A549 (cell line): ENCODE measurements around the gene NKIRAS2. TPM values are rescaled to one million over a fixed set of nuclear protein-coding genes. Genes with fewer than 3 reads are reported as not detected.

Experiments
- ATAC-seq, 2 experiments: fragments of 200-7000 bp in 1 of 2; fragments of >200 bp in 1 of 2; cut with Nextera tagmentation in 1 of 2; cut with Tn5 transposase in 1 of 2; 3 replicates each; pipeline versions ENCODE4 v1.8.0 to v1.9.1; 2018 to 2020; ENCODE audit warnings: mild to moderate bottlenecking in 1 of 2, moderate library complexity in 1 of 2
- CTCF ChIA-PET: fragments of 300-600 bp; sonication (Branson Sonifier 250); formaldehyde crosslinking; extraction: SDS; loops from one replicate; lab custom pipeline; 2021; ENCODE audit warnings: antibody characterized with exemption, inconsistent platforms; lab: Yijun Ruan, JAX
- POLR2A ChIA-PET: fragments of 350-600 bp; formaldehyde crosslinking; extraction: SDS; loops from one replicate; lab custom pipeline; 2021; ENCODE audit warnings: antibody characterized with exemption, inconsistent platforms; lab: Yijun Ruan, JAX
- DNase-seq, 2 experiments: peaks; one replicate each; pipeline versions ENCODE4 v3.0.0 to v3.0.0-alpha.2; 2011 to 2016; ENCODE audit warnings: low read depth in 1 of 2, low spot score in 1 of 2
- FAIRE-seq: peaks from 2 replicates; lab custom pipeline; 2011; peaks lifted over from hg19 to GRCh38; lab: Jason Lieb, UNC
- H3K27ac ChIP-seq, 2 experiments: fragments of >200 bp; sonication (Bioruptor Twin); formaldehyde crosslinking; 3 replicates each; pipeline ENCODE4 v1.5.1; 2016 to 2017
- H3K4me1 ChIP-seq: fragments of >200 bp; sonication (Bioruptor Twin); formaldehyde crosslinking; 3 replicates; pipeline ENCODE4 v1.6.1; 2016
- H3K4me2 ChIP-seq: fragments of >200 bp; sonication (Bioruptor Twin); formaldehyde crosslinking; 3 replicates; pipeline ENCODE4 v1.6.1; 2016
- H3K4me3 ChIP-seq: fragments of >200 bp; sonication (Bioruptor Twin); formaldehyde crosslinking; 3 replicates; pipeline ENCODE4 v1.5.1; 2016
- H3K9me3 ChIP-seq: fragments of >200 bp; sonication (Bioruptor Twin); formaldehyde crosslinking; 3 replicates; pipeline ENCODE4 v1.6.1; 2016
- BHLHE40 ChIP-seq: IDR thresholded peaks from 2 replicates; pipeline ENCODE4 v1.6.1; 2012; ENCODE audit warnings: low read depth, low read length, inconsistent platforms
- CBX2 ChIP-seq: fragments of 200-600 bp; sonication (generic); IDR thresholded peaks from 2 replicates; pipeline ENCODE4 v1.6.1; 2016; ENCODE audit warnings: low read depth, mild to moderate bottlenecking, borderline replicate concordance
- CBX8 ChIP-seq: fragments of 200-600 bp; sonication (generic); IDR thresholded peaks from 2 replicates; pipeline ENCODE4 v1.6.1; 2016
- EHF ChIP-seq: fragments of 250-450 bp; sonication (Bioruptor Pico); IDR thresholded peaks from 2 replicates; pipeline ENCODE4 v1.5.0; 2020; ENCODE audit warnings: mild to moderate bottlenecking
- EHMT2 ChIP-seq: fragments of 200-600 bp; sonication (generic); IDR thresholded peaks from 2 replicates; pipeline ENCODE4 v1.6.1; 2016; ENCODE audit warnings: antibody characterized with exemption, low read depth, mild to moderate bottlenecking, moderate library complexity
- EP300 ChIP-seq, 2 experiments: fragments of >200 bp; sonication (Bioruptor Twin); formaldehyde crosslinking; IDR thresholded peaks; 2 replicates in 1 of 2; 3 replicates in 1 of 2; pipeline ENCODE4 v1.6.1; 2016 to 2017
- ESRRA ChIP-seq: fragments of 150-350 bp; IDR thresholded peaks from 2 replicates; pipeline ENCODE4 v1.6.1; 2014; ENCODE audit warnings: mild to moderate bottlenecking, low read length, borderline replicate concordance
- FOSB ChIP-seq: fragments of 250-450 bp; sonication (Bioruptor Pico); IDR thresholded peaks from 2 replicates; pipeline ENCODE4 v1.5.0; 2020; ENCODE audit warnings: mild to moderate bottlenecking, moderate library complexity
- HDAC2 ChIP-seq: fragments of 200-600 bp; sonication (generic); IDR thresholded peaks from 2 replicates; pipeline ENCODE4 v1.6.1; 2016
- HEYL ChIP-seq: fragments of 250-450 bp; sonication (Bioruptor Pico); IDR thresholded peaks from 2 replicates; pipeline ENCODE4 v1.8.0; 2021; ENCODE audit warnings: mild to moderate bottlenecking, moderate library complexity
- HOXA7 ChIP-seq: fragments of 250-450 bp; sonication (Bioruptor Pico); IDR thresholded peaks from 2 replicates; pipeline ENCODE4 v1.5.0; 2020; ENCODE audit warnings: mild to moderate bottlenecking, moderate library complexity
- KDM5A ChIP-seq: fragments of 200-600 bp; sonication (generic); IDR thresholded peaks from 2 replicates; pipeline ENCODE4 v1.6.1; 2016; ENCODE audit warnings: antibody characterized with exemption, mild to moderate bottlenecking
- MAFK ChIP-seq: fragments of 450-650 bp; IDR thresholded peaks from 2 replicates; pipeline ENCODE4 v1.6.1; 2014; ENCODE audit not compliant: partially characterized antibody
- NR3C1 ChIP-seq: fragments of >200 bp; sonication (Bioruptor Twin); formaldehyde crosslinking; IDR thresholded peaks from 3 replicates; pipeline ENCODE4 v1.6.1; 2017
- PHF8 ChIP-seq: fragments of 200-600 bp; sonication (generic); IDR thresholded peaks from 2 replicates; pipeline ENCODE4 v1.6.1; 2016; ENCODE audit warnings: low read depth, mild to moderate bottlenecking, antibody characterized with exemption, moderate library complexity, borderline replicate concordance
- POLR2AphosphoS2 ChIP-seq: conservative IDR thresholded peaks from 2 replicates; pipeline ENCODE4 v1.6.1; 2012; ENCODE audit warnings: low read length, improper control_type of control experiment, inconsistent platforms
- RARB ChIP-seq: fragments of 250-450 bp; sonication (Bioruptor Pico); IDR thresholded peaks from 2 replicates; pipeline ENCODE4 v1.8.0; 2021; ENCODE audit warnings: mild to moderate bottlenecking, moderate library complexity
- REST ChIP-seq: fragments of 200-600 bp; sonication (generic); IDR thresholded peaks from 2 replicates; pipeline ENCODE4 v1.6.1; 2016; ENCODE audit warnings: antibody characterized with exemption, mild to moderate bottlenecking, moderate library complexity
- RFX5 ChIP-seq: fragments of 450-650 bp; IDR thresholded peaks from 2 replicates; pipeline ENCODE4 v1.7.1; 2014; ENCODE audit warnings: antibody characterized with exemption, mild to moderate bottlenecking, moderate library complexity
- SREBF2 ChIP-seq: fragments of 450-650 bp; IDR thresholded peaks from 2 replicates; pipeline ENCODE4 v1.6.1; 2014; ENCODE audit warnings: mild to moderate bottlenecking, moderate library complexity
- TFCP2L1 ChIP-seq: fragments of 250-450 bp; sonication (Bioruptor Pico); IDR thresholded peaks from 2 replicates; pipeline ENCODE4 v1.5.0; 2021; ENCODE audit warnings: mild to moderate bottlenecking
- ZNF302 ChIP-seq: fragments of 250-450 bp; sonication (Bioruptor Pico); IDR thresholded peaks from 2 replicates; pipeline ENCODE4 v1.9.0; 2021; ENCODE audit warnings: inconsistent platforms, mild to moderate bottlenecking, moderate library complexity
- ZSCAN20 ChIP-seq: fragments of 250-450 bp; sonication (Bioruptor Pico); IDR thresholded peaks from 2 replicates; pipeline ENCODE4 v1.8.0; 2022; ENCODE audit warnings: mild to moderate bottlenecking, moderate library complexity
- WGBS: methylation state at CpG from one replicate; pipeline ENCODE4 v1.1.6; 2017; ENCODE audit errors: missing lambda C conversion rate; 5-methylcytosine and 5-hydroxymethylcytosine counted together
- polyA plus RNA-seq, 4 experiments: library from polyadenylated mRNA; depleted of rRNA in 3 of 4; stranded (reverse); fragments of >200 nt; fragmentation: RNase III in 1 of 4; extraction: RNeasy Plus Mini Kit Qiagen cat#74134 plus additional on column Dnase treatment in 1 of 4; gene quantifications; 2 replicates in 3 of 4; 3 replicates in 1 of 4; pipeline ENCODE4 v1.2.3, GENCODE V29; 2011 to 2017
- TF ChIP-seq, protein P1 (sequence below): IDR thresholded peaks from 2 replicates; pipeline ENCODE4 v1.6.1; 2012

NKIRAS2 gene
- polyA plus RNA-seq, 2 of the 4 experiments (the other 2 are of a cell fraction): 48.0 to 52.2 TPM

DNA sequence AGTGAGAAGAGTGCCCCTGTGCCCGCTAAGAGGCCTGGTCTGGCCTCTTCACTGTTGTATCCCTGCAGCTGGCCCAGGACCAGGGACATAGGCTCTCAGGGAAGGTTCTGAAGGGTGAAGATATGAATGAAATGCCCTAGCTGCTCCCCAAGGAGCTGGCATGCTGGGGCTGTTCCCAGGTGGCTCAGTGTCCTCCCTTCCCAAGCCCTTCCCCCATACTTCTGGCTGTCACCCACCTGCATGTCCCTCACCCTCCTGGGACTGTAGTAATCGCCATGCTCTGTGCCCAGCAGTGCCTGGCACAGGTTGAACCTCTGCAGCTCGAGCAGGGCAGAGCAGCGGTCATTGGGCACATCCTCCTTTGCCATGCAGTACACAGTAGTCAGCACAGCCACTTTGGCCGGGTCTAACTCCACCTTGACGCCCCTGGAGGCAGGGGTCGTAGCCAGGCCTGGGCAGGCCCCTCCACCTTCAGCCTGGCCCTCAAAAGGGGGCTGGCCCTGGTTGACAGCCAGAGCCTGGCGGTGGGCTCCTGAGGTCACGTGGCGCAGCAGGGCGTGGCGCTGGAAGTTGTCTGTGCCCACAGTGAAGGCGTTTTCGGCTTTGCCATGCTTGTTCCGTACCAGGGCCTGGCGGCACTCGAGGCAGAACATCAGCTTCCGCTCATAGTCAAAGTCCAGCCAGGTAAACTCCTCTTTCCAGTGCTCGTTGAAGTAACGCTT is 22.9 kb downstream of the NKIRAS2 start:
- H3K9me3 ChIP-seq: no peaks in the 10 kb centered on the region
- H3K27ac ChIP-seq: no peak overlapping the region
- DNase-seq (no peak), FAIRE-seq (no peak), ATAC-seq (no peak)
- ChIA-PET CTCF (interaction anchor here (0.6 to 22.6 kb wide), 8 partner anchors 21 to 204 kb away, joined by 3 to 346 read pairs (median 4); partner anchors contain the start of genes DNAJC7, NKIRAS2 and ODAD4), POLR2A (no interaction called here)
- no peak overlapping the region for H3K4me2 ChIP-seq
- TF ChIP-seq RARB (CRISPR knock-in tag) (no peak), FOSB (CRISPR knock-in tag) (no peak), RFX5 (no peak), HOXA7 (CRISPR knock-in tag) (no peak), TFCP2L1 (CRISPR knock-in tag) (no peak), EP300 (IDR thresholded peaks at IDR 0.05) (no peak), HDAC2 (no peak), MAFK (no peak), ZSCAN20 (CRISPR knock-in tag) (no peak), PHF8 (no peak), CBX2 (no peak), REST (no peak), POLR2AphosphoS2 (no peak), CBX8 (no peak), KDM5A (no peak), NR3C1 (no peak), ZNF302 (CRISPR knock-in tag) (no peak)
- TF ChIP-seq, protein P1, sequence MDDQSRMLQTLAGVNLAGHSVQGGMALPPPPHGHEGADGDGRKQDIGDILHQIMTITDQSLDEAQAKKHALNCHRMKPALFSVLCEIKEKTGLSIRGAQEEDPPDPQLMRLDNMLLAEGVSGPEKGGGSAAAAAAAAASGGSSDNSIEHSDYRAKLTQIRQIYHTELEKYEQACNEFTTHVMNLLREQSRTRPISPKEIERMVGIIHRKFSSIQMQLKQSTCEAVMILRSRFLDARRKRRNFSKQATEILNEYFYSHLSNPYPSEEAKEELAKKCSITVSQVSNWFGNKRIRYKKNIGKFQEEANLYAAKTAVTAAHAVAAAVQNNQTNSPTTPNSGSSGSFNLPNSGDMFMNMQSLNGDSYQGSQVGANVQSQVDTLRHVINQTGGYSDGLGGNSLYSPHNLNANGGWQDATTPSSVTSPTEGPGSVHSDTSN: no peak
- H3K4me1 ChIP-seq: no peaks in the 10 kb centered on the region
- no peak overlapping the region for H3K4me3 ChIP-seq
- 85% methylated on average over 19 of the region's 20 CpGs for WGBS

DNA sequence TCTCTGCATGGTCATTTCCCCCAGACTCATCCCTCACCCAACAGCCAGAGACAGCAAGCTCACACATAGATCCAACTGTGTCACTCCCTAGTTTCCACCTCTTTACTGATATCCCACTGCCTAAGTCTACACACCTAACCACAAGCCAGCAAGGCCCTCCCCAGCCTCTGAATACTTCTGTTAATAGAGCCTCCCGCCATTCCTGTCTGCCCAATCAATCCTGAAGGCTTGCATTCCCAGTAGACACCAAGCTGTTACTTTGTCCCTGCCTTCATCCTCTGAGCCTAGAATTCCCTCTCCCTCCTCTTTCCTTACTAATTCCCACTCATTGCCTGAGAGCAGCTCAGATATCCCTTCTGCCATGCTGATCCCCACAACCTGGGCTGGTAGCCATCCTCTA is 25.8 kb downstream of the NKIRAS2 start:
- DNase-seq (no peak), ATAC-seq (no peak), FAIRE-seq (no peak)
- Histone ChIP-seq H3K9me3 (no peaks in the 10 kb centered on the region), H3K27ac (no peak overlapping the region), H3K4me2 (no peak overlapping the region), H3K4me1 (peaks cover 6% of the 10 kb centered on the region), H3K4me3 (no peak overlapping the region)
- CTCF ChIA-PET: interaction anchor here (0.7 to 22.6 kb wide), 9 partner anchors 12 to 85 kb away, joined by 3 to 346 read pairs (median 7); partner anchors contain the start of genes DNAJC7, NKIRAS2 and ZNF385C
- POLR2A ChIA-PET: interaction anchor here (0.8 kb wide), 1 partner anchor 18 kb away, joined by 4 read pairs; no protein-coding TSS in a partner anchor
- no peak for TF ChIP-seq CBX2
- no peak for TF ChIP-seq EHF
- no peak for TF ChIP-seq SREBF2
- no peak for TF ChIP-seq BHLHE40
- TF ChIP-seq ESRRA: no peak
- no peak for TF ChIP-seq HEYL (CRISPR knock-in tag)
- no peak for TF ChIP-seq EHMT2
- TF ChIP-seq ZNF302 (CRISPR knock-in tag): no peak
- 88% methylated on average over 1 of the region's 1 CpG for WGBS
